Stimulated activated naive CD4-positive, alpha-beta T cell treated with Interleukin-2 at 50 U/mL for 16 hours (primary cell): ENCODE data around the gene CAB39L.

Experiments used
- DNase-seq: peaks from one replicate; lab custom pipeline; 2025; lab: John Stamatoyannopoulos, UW

CAB39L gene

GRCh38 chr13:49279112-49279511 is 164.8 kb downstream of the CAB39L start:
- DNase-seq, result no peak

- DNase-seq, result no peak
These were observed 165.7 kb downstream of the CAB39L start for GRCh38 chr13:49278211-49278610.

DNA sequence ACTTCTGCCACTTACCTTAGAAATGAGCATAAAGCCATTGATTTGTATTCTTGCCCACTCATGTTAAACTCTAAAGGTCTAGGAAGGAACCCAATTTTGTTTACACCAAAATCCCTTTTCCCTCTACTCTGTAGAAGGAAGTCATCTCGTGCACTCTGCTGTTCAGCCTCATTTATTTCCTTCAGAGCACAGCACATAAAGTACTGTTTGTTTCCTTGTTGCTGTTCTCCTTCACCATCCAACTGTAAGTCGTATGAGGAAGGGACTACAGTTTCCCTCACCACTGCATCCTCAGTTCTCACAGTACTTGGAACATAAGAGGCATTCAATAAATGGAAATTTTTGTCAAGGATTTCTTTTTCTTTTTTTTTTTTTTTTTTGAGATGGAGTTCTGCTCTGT is 171.6 kb downstream of the CAB39L start:
- DNase-seq, result no peak

- DNase-seq, result no peak
These were observed 172.6 kb downstream of the CAB39L start for GRCh38 chr13:49271264-49271663.

DNA sequence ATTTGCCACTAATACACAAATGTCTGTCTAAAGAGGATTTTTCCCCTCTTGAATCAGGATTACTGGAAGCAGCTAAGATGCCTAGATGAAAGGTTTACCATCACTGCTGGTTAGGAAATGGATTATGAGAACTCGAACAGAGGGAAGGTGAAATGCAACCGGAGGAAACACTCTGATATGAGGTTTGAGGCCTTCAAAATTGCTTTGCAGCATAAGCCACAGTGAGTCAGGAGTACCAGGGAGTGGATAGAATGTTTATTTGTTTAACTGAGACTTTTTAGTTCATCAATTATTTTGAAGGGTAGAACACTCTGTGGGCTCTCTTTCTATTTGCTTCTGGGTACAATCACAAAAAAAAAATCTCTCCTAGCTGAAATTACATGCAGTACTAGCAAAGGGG is 178.0 kb downstream of the CAB39L start:
- DNase-seq, result no peak

DNA sequence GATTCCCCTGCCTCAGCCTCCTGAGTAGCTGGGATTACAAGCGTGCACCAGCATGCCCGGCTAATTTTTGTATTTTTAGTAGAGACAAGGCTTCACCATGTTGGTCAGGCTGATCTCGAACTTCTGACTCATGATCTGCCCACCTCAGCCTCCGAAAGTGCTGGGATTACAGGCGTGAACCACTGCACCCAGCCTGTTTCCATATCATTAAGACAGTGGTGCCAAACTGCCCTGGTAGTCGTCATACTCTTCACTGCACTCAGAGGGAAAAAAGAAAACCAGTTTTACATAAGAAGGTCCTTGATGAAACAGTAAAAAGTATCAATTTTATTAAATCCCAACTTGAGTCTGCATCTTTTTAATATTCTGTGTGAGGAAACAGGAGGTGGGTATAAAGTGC is 181.2 kb downstream of the CAB39L start:
- no peak for DNase-seq

DNA sequence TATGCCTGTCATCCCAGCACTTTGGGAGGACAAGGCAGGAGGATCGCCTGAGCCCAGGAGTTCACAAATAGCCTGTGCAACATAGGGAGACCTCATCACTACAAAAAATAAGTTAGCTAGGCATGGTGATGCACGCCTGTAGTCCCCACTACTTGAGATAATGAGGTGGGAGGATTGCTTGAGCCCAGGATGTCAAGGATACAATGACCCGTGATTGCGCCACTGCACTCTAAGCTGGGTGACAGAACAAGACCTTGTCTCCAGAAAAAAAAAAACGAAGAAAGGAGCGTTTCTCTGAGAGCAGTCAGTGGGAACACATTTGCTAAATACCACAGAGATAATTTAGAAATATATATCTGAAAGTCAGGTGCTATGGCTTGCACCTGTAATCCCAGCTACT is 184.3 kb downstream of the CAB39L start:
- DNase-seq, result no peak
